Endothelial cell of umbilical vein (primary cell): ENCODE measurements around the gene SIAH2. TPM values are rescaled to one million over a fixed set of nuclear protein-coding genes. Genes with fewer than 3 reads are reported as not detected.

Experiments used
- BruUV-seq: library from RNA; stranded (reverse); fragments of 400-500 nt; replicated peaks from 2 replicates; lab custom pipeline; 2021; lab: Mats Ljungman, UMichigan
- CTCF ChIA-PET: fragments of 300-600, 350-600 bp; sonication (Branson Sonifier 250); formaldehyde crosslinking; loops from one replicate; lab custom pipeline; 2021; ENCODE audit warnings: antibody characterized with exemption, inconsistent platforms; lab: Charles Lee
- POLR2A ChIA-PET: fragments of 300-600, 350-600 bp; sonication (Branson Sonifier 250); formaldehyde crosslinking; loops from one replicate; lab custom pipeline; 2021; ENCODE audit warnings: antibody characterized with exemption, inconsistent platforms; lab: Charles Lee
- DNase-seq: peaks from one replicate; pipeline ENCODE4 v3.0.0-alpha.2; 2011; ENCODE audit warnings: low read depth, low spot score
- FAIRE-seq: peaks from 2 replicates; lab custom pipeline; 2011; peaks lifted over from hg19 to GRCh38; lab: Jason Lieb, UNC
- H2AFZ ChIP-seq: 2 replicates; pipeline ENCODE4 v1.6.0; 2012; ENCODE audit warnings: low read depth, low read length, control low read depth, inconsistent platforms
- H3K27ac ChIP-seq: 2 replicates; pipeline ENCODE4 v1.5.1; 2011; ENCODE audit warnings: low read depth, mild to moderate bottlenecking, control low read depth, low read length, moderate library complexity; ENCODE audit not compliant: insufficient read depth
- H3K27me3 ChIP-seq, 2 experiments: 2 replicates each; pipeline versions ENCODE4 v1.6.0 to v1.6.1; 2011; ENCODE audit warnings: low read length in 2 of 2, mixed read lengths in 1 of 2; ENCODE audit not compliant: control insufficient read depth in 2 of 2, insufficient read depth in 2 of 2
- H3K36me3 ChIP-seq, 2 experiments: 2 replicates in 1 of 2; 3 replicates in 1 of 2; pipeline ENCODE4 v1.5.1; 2011; ENCODE audit warnings: low read length in 2 of 2, mild to moderate bottlenecking in 1 of 2, moderate library complexity in 1 of 2; ENCODE audit not compliant: control insufficient read depth in 2 of 2, insufficient read depth in 2 of 2; ENCODE audit errors: extremely low read depth in 1 of 2
- H3K4me1 ChIP-seq: 3 replicates; pipeline ENCODE4 v1.5.1; 2011; ENCODE audit warnings: mild to moderate bottlenecking, low read length; ENCODE audit not compliant: control insufficient read depth, insufficient read depth; ENCODE audit errors: extremely low read depth
- H3K4me2 ChIP-seq: 2 replicates; pipeline ENCODE4 v1.6.1; 2011; ENCODE audit warnings: low read length, control low read depth, mixed read lengths; ENCODE audit not compliant: insufficient read depth
- H3K4me3 ChIP-seq, 3 experiments: fragments of 200-600 bp in 1 of 3; sonication (generic), shearing (Covaris generic) in 1 of 3; replicated peaks in 1 of 3; 2 replicates each; pipeline ENCODE4 v1.5.1; 2011 to 2016; ENCODE audit warnings: control low read depth in 3 of 3, low read length in 3 of 3, mild to moderate bottlenecking in 2 of 3, inconsistent platforms in 1 of 3, low read depth in 1 of 3, moderate library complexity in 1 of 3; ENCODE audit not compliant: insufficient read depth in 1 of 3
- H3K79me2 ChIP-seq: 2 replicates; pipeline ENCODE4 v1.6.0; 2012; ENCODE audit warnings: low read length, inconsistent platforms; ENCODE audit not compliant: control insufficient read depth, insufficient read depth
- H3K9ac ChIP-seq: replicated peaks from 2 replicates; pipeline ENCODE3; 2011; ENCODE audit warnings: low read length, control low read depth; ENCODE audit not compliant: insufficient read depth; ENCODE audit errors: extremely low read depth
- H3K9me1 ChIP-seq: replicated peaks from 3 replicates; pipeline ENCODE4 v1.6.0; 2011; ENCODE audit warnings: mild to moderate bottlenecking, low read length; ENCODE audit not compliant: control insufficient read depth, insufficient read depth; ENCODE audit errors: extremely low read depth
- H3K9me3 ChIP-seq: replicated peaks from 2 replicates; pipeline ENCODE4 v1.5.1; 2012; ENCODE audit warnings: low read length, inconsistent platforms; ENCODE audit not compliant: control insufficient read depth, insufficient read depth
- H4K20me1 ChIP-seq: replicated peaks from 2 replicates; pipeline ENCODE3; 2011; ENCODE audit warnings: mild to moderate bottlenecking, low read length; ENCODE audit not compliant: control insufficient read depth, insufficient read depth; ENCODE audit errors: extremely low read depth
- EZH2 ChIP-seq: IDR thresholded peaks from 2 replicates; pipeline ENCODE4 v1.6.1; 2012; ENCODE audit warnings: borderline replicate concordance, low read depth, mild to moderate bottlenecking, moderate library complexity, low read length, inconsistent platforms; ENCODE audit not compliant: severe bottlenecking
- FOS ChIP-seq: IDR thresholded peaks from 2 replicates; pipeline ENCODE4 v1.6.1; 2011; ENCODE audit warnings: mild to moderate bottlenecking, low read length, moderate library complexity, borderline replicate concordance; ENCODE audit not compliant: insufficient read depth
- GATA2 ChIP-seq: IDR thresholded peaks from 2 replicates; pipeline ENCODE4 v1.7.0; 2011; ENCODE audit warnings: low read depth, mild to moderate bottlenecking, moderate library complexity, mixed read lengths, low read length; ENCODE audit not compliant: insufficient read length, insufficient read depth
- JUN ChIP-seq: IDR thresholded peaks from 2 replicates; pipeline ENCODE4 v1.6.1; 2011; ENCODE audit warnings: borderline replicate concordance, low read depth; ENCODE audit not compliant: insufficient read length, insufficient read depth
- MYC ChIP-seq: IDR thresholded peaks from one replicate; pipeline ENCODE4 v1.6.1; 2011; ENCODE audit warnings: mild to moderate bottlenecking, low read depth, low read length
- POLR2A ChIP-seq: IDR thresholded peaks from 2 replicates; pipeline ENCODE4 v1.6.1; 2012; ENCODE audit warnings: low read depth, mild to moderate bottlenecking, control low read depth, low read length
- POLR2AphosphoS5 ChIP-seq: IDR thresholded peaks from 2 replicates; pipeline ENCODE4 v1.6.1; 2012; ENCODE audit warnings: low read depth, mild to moderate bottlenecking, control low read depth, low read length, moderate library complexity; ENCODE audit not compliant: insufficient read depth
- dilution Hi-C: fragments of 300-500 bp; cut with MboI; formaldehyde crosslinking; loops from one replicate; pipeline ENCODE4 v1.15.0; 2019; ENCODE audit warnings: low sequenced_read_pairs; ENCODE audit not compliant: extremely low pct_ligation_motif_present
- intact Hi-C: fragments of 100-400 bp; cut with micrococcal nuclease; formaldehyde crosslinking; loops from one replicate; pipeline ENCODE4 v1.10.0; 2022
- polyA plus RNA-seq, 4 experiments: library from polyadenylated mRNA; depleted of rRNA in 3 of 4; stranded (reverse) in 3 of 4; unstranded in 1 of 4; fragments of >200 nt; gene quantifications; 2 replicates each; pipeline versions ENCODE4 v1.2.1 to v1.2.3, GENCODE V29; 2011 to 2012; ENCODE audit warnings: missing spikeins in 1 of 4
- total RNA-seq: library from RNA; stranded (reverse); gene quantifications from 2 replicates; pipeline ENCODE4 v1.2.3, GENCODE V29; 2021
- TF ChIP-seq, protein P1 (sequence below): IDR thresholded peaks from 2 replicates; pipeline ENCODE4 v1.6.1; 2011; ENCODE audit not compliant: insufficient read depth, insufficient read length
- TF ChIP-seq, protein P2 (sequence below), 2 donors: IDR thresholded peaks; 1 replicate in 1 of 2; 2 replicates in 1 of 2; pipeline ENCODE4 v1.5.1; 2011; ENCODE audit warnings: low read length in 2 of 2, mild to moderate bottlenecking in 2 of 2, moderate library complexity in 2 of 2, control low read depth in 1 of 2, inconsistent platforms in 1 of 2, low read depth in 1 of 2; ENCODE audit not compliant: insufficient read depth in 1 of 2; ENCODE audit errors: extremely low read depth in 1 of 2

SIAH2 gene
- total and polyA plus RNA-seq, 2 donors (not counting 3 experiments of a cell fraction or from before 2014, with no cell fraction given) = 16.7 to 25.1 TPM

DNA sequence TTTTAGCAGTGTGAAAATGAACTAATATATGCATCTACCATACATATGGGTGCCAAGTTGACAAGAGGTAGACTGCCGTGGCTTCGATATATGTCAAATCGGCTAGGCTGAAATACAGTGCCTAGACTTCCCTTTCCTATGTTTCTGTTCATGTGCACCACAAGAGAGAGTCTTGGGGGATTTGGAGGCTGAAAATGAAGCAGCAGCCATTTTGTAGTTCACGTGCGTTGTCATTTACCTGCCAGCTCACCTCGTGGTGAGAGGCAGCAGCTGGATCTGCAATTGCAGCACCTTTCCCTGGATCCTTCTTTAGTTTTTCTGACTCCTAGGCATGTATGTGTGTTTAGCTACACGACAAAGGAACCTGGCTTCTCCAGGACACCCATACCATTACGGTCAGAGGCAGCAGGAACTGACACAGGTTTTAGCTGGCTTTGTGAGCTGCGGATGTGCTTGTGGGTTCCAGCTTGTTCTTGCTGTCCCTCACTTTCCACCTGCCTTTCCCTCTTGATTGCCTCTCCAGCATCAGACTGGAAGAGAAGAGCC lies 40.5 kb upstream of the SIAH2 start:
- POLR2A ChIA-PET = no interaction called here
- DNase-seq (no peak), FAIRE-seq (no peak)
- H2AFZ ChIP-seq = no peak overlapping the region
- H3K79me2 ChIP-seq = no peaks in the 10 kb centered on the region
- H3K27ac ChIP-seq = no peak overlapping the region
- no peaks in the 10 kb centered on the region for H3K36me3 ChIP-seq
- no peaks in the 10 kb centered on the region for H3K9me1 ChIP-seq
- H3K9me3 ChIP-seq = no peaks in the 10 kb centered on the region
- H3K27me3 ChIP-seq = peaks cover 4 to 16% of the 10 kb centered on the region in 2 experiments
- H3K4me1 ChIP-seq = no peaks in the 10 kb centered on the region
- H3K4me3 ChIP-seq = no peak overlapping the region
- no peak overlapping the region for H3K9ac ChIP-seq
- intact Hi-C loops = no loop called here
- TF ChIP-seq POLR2A (no peak), JUN (no peak)
- no peaks in the 10 kb centered on the region for H4K20me1 ChIP-seq
- H3K4me2 ChIP-seq = no peak overlapping the region
- no TSS peak for BruUV-seq
- dilution Hi-C loops = no loop called here
- CTCF ChIA-PET = interaction anchor here (1.1 to 2.3 kb wide), 4 partner anchors 12 to 39 kb away, joined by 3 to 6 read pairs (median 6); no protein-coding TSS in a partner anchor

DNA sequence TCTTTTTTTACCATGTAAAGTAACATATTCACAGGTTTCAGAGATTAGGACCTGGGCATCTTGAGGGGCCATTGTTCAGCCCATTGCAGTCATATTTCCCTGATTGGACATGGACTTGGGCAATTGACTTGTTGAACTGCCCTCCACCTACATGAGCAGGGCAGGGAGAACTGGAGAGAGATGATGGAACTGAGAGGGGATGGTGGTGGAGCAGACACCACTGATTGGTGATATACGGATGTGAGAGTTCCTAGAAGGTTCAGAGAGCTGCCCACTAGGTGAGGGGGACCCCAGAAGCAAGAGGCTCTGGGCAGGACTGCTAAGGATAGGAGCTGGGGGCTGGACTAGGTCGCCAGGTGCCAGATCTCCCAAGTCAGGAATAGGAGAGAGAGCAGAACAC lies 37.8 kb upstream of the SIAH2 start:
- TF ChIP-seq POLR2AphosphoS5 (no peak), GATA2 (no peak), MYC (no peak), EZH2 (no peak), POLR2A (no peak), JUN (no peak), FOS (no peak)
- TF ChIP-seq, protein P1, sequence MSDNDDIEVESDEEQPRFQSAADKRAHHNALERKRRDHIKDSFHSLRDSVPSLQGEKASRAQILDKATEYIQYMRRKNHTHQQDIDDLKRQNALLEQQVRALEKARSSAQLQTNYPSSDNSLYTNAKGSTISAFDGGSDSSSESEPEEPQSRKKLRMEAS = no peak
- TF ChIP-seq, protein P2, sequence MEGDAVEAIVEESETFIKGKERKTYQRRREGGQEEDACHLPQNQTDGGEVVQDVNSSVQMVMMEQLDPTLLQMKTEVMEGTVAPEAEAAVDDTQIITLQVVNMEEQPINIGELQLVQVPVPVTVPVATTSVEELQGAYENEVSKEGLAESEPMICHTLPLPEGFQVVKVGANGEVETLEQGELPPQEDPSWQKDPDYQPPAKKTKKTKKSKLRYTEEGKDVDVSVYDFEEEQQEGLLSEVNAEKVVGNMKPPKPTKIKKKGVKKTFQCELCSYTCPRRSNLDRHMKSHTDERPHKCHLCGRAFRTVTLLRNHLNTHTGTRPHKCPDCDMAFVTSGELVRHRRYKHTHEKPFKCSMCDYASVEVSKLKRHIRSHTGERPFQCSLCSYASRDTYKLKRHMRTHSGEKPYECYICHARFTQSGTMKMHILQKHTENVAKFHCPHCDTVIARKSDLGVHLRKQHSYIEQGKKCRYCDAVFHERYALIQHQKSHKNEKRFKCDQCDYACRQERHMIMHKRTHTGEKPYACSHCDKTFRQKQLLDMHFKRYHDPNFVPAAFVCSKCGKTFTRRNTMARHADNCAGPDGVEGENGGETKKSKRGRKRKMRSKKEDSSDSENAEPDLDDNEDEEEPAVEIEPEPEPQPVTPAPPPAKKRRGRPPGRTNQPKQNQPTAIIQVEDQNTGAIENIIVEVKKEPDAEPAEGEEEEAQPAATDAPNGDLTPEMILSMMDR (IDR thresholded peaks at IDR 0.05; ENCODE audit: extremely low read depth in 1 of 2, insufficient read depth in 1 of 2, low read depth in 1 of 2, low read length in 2 of 2) = no peak
- no peak overlapping the region for H3K27ac ChIP-seq
- POLR2A ChIA-PET = no interaction called here
- intact Hi-C loops (no loop called here), dilution Hi-C loops (no loop called here)
- no peak for DNase-seq
- CTCF ChIA-PET = no interaction called here
- no peaks in the 10 kb centered on the region for H3K9me3 ChIP-seq
- H3K4me3 ChIP-seq = no peak overlapping the region
- FAIRE-seq = no peak
- no peaks in the 10 kb centered on the region for H3K79me2 ChIP-seq
- H3K4me1 ChIP-seq = no peaks in the 10 kb centered on the region
- no peaks in the 10 kb centered on the region for H3K36me3 ChIP-seq
- peaks cover 6 to 8% of the 10 kb centered on the region in 2 experiments for H3K27me3 ChIP-seq
- no peaks in the 10 kb centered on the region for H3K9me1 ChIP-seq
- BruUV-seq = no TSS peak
- no peaks in the 10 kb centered on the region for H4K20me1 ChIP-seq
- H2AFZ ChIP-seq = no peak overlapping the region
- H3K9ac ChIP-seq = no peak overlapping the region
- no peak overlapping the region for H3K4me2 ChIP-seq
